ENCODE measurements around the gene FH.

Gene FH

DNA sequence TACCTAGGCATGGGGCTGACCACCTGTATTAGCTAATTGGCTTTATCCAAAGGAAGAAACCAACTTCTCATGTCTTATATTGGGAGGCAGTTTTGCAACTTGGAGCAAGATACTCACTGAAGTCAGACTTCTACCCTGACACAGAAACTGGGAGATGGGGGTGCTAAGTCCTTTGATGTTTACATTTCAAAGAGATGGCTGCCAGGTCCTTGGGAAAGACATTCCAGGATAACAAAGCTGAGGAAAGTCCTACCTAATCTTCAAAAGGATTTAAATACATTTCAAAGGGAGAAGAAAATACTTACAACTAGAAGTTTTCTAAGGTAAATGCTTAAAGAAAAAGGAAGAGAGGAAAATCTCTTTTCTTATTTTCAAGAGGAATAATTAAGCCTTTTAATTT is 62.1 kb downstream of the FH start:
- no peak for DNase-seq

DNA sequence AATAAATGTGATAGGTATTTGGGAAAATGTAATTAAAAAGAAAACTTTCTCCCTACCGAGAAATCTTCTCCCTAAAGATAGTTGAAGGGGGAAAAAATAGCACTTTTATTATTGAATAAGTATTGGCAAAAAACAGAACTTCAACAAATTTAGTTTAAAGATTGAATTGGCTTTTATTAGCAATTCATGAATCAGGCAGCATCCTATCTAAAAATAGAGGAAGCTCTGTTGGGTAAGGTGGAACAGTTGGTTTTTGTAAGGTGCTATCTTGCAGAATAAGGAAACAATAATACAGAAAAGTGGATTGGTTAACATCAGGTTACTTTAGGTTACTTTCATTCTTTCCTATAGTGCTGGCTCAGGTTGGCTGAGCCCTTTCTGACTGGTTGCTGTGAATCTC is 62.8 kb downstream of the FH start:
- DNase-seq: no peak

DNA sequence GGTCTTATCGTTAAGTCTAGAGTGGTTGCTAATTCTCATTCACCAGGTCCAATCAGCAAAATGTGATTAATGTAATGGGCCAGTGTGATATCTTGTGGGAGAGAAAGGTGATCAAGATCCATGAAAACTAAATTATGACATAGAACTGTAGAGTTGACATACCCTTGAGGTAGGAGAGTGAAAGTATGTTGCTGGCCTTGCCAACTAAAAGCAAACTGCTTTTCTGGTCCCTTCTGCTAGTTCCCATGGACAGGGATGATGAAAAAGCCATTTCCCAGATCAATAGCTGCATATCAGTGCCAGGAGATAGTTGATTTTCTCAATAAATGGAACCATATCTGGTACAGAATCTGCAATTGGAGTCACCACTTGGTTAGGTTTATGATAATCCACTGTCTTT is 65.8 kb downstream of the FH start:
- DNase-seq: no peak

DNA sequence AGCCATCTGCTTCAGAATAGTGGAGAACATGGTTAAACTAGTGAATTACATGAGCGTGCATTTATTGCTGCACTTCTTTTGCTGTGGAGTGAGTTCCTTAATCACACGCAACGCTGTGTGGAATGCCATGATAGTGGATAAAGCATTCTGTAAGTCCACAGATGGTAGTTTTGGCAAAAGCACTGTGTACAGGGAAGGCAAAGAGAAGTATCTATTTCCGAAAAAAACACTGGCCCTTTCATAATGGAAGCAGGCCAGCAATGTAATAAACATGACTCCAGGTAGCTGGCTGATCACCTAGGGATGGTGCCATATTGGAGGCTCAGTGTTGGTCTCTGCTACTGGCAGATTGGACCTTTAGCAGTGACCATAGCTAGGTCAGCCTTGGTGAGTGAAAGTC is 67.6 kb downstream of the FH start:
- no peak for DNase-seq

Measured in fibroblast of skin of back (primary cell).